Esophagus muscularis mucosa (tissue), 3 donors: ENCODE measurements around the gene ADAMTSL4.

Experiments
- POLR2A ChIP-seq: fragments of 450-650 bp; IDR thresholded peaks from one replicate; pipeline ENCODE4 v1.6.1; 2017; ENCODE audit warnings: antibody characterized with exemption, moderate library complexity, mild to moderate bottlenecking, low read depth
- TF ChIP-seq, protein P1 (sequence below), 3 experiments: fragments of 200-600 bp in 2 of 3; fragments of 450-650 bp in 1 of 3; sonication (generic) in 2 of 3; IDR thresholded peaks; one replicate each; pipeline ENCODE4 v1.5.1; 2017 to 2019; ENCODE audit warnings: antibody characterized with exemption in 3 of 3, mild to moderate bottlenecking in 2 of 3, moderate library complexity in 1 of 3

GRCh38 chr1:150558303-150558704 lies 9.1 kb downstream of the ADAMTSL4 start:
- TF ChIP-seq, protein P1, sequence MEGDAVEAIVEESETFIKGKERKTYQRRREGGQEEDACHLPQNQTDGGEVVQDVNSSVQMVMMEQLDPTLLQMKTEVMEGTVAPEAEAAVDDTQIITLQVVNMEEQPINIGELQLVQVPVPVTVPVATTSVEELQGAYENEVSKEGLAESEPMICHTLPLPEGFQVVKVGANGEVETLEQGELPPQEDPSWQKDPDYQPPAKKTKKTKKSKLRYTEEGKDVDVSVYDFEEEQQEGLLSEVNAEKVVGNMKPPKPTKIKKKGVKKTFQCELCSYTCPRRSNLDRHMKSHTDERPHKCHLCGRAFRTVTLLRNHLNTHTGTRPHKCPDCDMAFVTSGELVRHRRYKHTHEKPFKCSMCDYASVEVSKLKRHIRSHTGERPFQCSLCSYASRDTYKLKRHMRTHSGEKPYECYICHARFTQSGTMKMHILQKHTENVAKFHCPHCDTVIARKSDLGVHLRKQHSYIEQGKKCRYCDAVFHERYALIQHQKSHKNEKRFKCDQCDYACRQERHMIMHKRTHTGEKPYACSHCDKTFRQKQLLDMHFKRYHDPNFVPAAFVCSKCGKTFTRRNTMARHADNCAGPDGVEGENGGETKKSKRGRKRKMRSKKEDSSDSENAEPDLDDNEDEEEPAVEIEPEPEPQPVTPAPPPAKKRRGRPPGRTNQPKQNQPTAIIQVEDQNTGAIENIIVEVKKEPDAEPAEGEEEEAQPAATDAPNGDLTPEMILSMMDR (IDR thresholded peaks at IDR 0.05): no peak
- no peak for TF ChIP-seq POLR2A
